Islet precursor cell (in vitro differentiated cells): Measurements from ENCODE around the gene KCNQ1OT1.
A peak's percentile ranks its signal among the peaks of the same experiment; 100 is the strongest.

Experiments
- DNase-seq: peaks from one replicate; pipeline ENCODE4 v3.0.0-alpha.2; 2018

The KCNQ1OT1 gene

DNA sequence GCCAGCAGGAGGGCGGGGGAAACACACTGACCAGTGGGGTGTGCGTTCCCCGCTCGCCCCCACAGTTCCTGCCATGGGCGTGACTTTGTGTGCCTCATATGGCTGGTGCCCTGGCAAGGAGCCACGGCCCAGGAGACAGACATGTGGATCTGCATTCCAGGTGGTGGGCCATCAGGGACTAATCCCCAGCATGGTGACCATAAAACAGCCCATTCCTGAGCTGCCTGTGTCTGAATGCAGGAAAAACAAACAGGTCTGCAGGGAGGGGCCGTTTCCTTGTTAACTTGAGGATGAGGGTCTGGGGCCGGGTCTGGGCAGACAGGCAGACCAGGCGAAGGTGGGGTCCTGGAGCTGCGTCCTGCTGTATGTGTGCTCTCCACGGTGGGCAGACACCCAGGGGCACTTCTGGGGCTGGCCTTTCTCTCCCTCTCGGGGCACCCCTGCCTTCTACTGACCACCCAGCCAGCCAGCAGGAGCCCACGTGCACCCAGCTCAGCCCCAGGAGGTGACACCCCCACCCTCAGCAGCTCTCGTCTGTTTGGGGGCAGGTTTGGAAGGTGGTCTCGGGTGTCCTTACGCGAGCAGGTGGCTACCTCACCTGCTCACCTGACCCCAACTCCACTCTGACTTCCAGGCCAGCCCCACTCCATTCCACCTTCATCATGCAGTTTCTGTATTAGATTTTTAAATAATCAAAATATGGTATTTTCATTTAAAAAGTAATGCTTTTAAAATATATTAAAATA, 120.3 kb downstream of the KCNQ1OT1 start:
- peak; percentile 66 for DNase-seq

GRCh38 chr11:2578929-2579270, 120.9 kb downstream of the KCNQ1OT1 start:
- DNase-seq = no peak

DNA sequence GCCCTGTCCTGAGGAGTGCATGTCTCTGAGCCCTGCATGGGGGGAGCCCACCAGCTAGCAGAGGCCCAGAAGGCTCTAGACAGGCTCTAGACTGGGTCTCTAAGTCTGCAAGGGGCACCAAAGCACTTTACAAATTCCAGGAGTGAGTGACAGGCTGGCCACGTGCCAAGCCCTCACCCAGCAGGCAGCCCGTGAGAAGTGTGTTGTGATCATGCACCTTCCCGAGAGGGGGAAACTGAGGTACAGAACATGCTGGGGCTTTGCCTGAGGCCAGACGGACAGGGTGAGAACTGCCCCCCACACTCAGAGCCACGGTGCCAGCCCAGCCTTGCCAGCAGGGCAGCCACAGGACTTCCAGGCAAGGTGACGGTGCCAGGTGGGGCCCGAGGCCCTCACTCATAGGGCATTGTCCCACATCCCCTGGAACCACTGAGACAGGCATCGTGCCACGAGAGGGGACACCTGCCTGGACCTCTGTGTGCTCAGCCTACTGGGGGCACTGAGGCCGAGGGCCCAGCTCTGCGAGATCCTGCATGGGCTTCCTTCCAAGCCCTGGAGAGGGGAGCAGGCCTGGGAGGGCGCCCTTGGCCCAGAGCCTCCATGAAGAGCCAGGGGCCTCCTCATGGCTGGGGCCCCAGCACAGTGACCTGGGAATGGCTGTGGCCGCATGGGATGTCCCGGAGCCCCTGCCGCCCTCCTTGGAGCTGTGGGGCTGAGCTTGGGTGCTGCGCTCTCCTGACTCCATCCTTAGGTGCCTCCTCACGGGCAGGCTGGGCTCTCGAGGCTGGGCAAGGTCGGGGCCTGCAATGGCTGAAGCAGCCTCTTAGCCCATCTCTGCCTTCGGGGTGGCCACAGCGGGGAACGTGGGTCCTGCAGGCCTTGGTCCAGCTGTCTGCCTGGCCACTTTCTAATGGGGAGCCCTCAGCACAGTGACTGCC, 121.5 kb downstream of the KCNQ1OT1 start:
- DNase-seq = peak; percentile 48

DNA sequence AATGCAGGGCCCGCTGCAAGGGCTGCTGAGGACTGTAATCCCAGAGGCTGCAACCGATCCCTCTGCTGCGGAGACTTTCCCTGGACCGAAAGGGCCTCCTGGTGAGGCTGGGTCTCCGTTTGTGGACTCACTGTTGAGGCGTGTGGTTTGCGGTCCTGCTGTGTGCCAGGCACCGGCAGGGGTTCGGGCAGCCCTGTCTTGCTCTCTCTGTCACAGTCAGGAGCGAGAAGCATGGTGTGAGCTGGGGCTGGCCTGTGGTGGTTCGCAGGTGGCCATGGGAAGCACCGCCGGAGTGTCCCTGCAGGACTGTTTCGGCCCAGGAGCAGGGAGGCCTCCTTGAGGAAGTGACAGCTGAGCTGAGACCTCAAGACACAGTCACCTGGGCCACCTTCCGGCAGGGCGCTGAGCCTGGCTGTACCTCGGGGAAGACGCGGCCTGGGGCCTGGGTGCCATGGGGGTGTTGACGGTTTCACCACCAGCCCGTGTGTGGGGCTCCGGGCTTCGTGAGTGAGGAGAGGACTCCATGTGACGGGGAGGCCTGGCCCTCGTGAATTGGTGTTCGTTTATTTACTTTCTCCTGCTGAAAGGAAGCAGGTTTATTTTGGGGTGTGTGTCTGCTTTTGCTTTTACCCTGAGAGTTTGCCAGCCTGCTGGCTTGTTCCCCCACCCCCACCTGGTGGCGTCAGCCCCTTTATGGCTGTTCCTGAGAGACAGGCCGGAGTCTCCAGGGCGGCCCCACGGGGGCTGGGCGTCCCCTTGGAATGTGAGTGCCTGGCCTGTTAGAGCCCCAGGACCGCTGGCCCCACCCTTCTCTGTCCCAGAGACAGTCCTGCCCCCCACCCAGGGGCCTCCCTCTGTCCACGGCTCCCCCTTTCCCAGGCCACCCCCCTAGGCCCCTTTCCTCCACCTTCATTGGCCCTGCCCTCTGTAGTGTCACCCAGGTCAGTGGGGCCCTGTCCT, 122.5 kb downstream of the KCNQ1OT1 start:
- DNase-seq = peak; percentile 54

DNA sequence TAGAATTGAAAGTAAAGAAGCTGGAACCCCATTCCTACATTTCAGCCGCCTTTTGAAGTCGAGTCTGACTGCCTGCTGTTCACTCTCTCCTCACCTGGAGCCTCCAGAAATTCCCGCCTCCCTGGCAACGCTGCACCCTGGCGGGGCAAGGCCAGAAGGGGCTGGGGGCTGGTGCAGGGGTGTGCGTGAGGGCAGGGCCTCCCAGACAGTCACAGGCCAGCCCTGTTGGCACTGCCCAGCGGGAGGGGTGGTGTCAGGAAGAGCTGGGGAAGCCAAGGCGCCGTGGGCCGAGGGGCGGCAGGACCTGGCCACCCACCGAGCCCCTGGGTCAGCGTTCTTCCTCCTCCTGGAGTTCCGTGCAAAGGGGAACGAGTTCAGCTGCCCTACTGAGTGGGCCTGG, 123.2 kb downstream of the KCNQ1OT1 start:
- DNase-seq = peak; percentile 47

GRCh38 chr11:2576111-2576510, 123.7 kb downstream of the KCNQ1OT1 start:
- peak; percentile 47 for DNase-seq

DNA sequence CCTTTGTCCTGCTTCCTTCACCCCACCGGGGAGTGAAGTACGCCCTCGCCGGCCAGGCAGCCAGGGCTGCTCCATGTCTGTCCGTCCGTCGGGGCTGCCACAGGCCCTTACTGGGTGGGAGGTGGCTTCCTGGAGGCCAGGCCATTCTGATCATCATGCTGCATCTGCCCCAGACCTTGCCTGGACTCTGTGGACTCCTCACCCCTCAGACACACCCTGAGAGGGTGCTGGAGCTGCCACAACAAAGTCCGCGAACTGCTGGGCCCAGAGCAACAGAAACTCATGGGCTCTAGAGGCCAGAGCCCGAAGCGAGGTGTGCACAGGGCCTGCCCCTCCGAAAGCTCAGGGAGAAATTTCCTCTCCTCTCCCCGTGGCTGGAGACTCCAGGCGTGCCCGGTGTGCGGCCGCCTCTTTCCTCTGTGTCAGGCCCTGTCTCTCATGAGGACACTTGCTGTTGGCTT, 124.2 kb downstream of the KCNQ1OT1 start:
- peak; percentile 38 for DNase-seq

DNA sequence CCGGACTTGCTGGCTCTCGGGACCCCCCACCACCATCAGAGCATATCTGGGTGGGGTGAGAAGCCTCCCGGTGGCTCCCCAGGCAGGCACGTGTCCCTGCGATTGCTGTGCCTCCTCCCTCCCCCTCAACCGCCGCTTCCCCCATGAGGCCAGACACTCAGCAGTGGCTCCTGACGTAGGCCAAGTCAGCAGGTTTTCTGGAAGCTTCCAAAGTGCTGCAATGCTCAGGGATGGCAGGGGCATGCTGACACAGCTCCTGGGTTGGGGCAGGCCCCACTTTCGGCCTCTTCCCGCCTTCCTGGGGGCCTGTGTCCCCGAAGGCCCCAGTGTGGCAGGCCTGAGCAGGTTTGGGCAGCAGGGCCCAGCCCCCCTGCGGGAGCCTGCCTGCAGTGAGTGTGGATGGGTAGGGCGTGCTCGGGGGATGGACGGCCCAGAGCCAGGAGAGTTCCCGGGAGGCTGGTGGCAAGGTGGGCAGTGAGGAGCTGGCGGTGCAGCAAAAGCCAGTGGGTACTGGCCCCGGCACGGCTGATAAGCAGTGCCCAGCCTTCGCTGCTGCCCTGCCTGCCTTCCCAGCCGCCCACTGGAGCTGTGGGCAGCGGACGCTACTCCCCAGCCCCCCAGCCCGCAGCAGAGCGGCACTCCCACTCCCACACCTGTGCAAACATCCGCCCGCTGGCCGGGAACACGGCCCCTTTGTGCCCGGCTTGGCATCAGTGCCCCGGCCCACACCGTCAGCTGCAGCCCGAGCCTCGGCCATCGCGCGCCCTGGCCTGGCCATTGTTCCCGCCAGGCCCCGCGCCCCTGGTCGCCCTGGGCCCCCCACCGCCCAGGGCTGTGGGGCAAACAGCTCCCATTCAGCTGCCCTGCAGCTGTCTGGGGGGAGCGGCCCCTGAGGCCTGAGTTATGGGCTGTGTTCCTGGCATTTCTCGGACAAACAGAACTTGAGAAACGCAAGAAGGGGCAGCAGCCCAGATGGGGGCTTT, 125.0 kb downstream of the KCNQ1OT1 start:
- DNase-seq = peak; percentile 52

- DNase-seq = no peak
Measured at GRCh38 chr11:2574043-2574552, 125.7 kb downstream of the KCNQ1OT1 start.

DNA sequence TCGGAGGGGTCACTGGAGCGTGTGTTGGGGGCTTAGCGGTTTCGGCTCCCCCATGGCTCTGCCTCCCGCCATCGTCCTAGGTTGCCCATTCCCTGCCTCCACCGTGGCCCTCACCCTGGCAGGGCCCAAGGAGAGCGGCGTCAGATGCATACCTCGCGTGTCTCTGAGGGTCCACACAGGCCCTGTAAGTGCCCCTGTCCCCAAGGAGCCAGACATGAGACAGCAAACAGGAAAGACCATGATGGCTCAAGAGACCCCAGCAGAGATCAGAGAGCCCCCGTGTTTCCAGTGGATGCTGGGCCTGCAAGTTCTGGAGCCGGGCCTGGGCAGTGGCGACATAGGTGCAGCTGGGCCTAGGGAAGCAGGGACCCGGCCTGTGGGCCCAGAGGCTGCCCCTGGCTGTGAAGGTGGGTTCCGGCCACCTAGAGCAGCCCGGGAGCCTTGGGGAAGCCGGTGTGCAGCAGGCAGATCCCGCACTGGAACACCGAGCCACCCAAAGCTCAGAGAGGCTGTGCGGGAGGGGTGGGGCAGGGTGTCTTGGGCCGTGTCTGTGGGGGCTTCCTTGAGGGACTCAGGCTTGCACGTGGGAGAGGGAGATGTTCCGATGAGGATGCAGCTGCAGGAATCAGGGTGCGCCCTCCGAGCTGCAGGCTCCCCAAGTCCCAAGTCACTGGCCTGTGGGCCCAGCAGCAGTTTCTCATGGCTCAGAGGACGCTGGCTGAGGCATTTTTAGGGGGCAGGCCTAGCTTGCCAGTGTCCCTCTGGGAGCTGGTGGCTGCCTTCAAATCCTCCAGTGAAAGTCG, 126.4 kb downstream of the KCNQ1OT1 start:
- DNase-seq = no peak

GRCh38 chr11:2572491-2573239, 127.1 kb downstream of the KCNQ1OT1 start:
- no peak for DNase-seq

- DNase-seq = no peak
Measured at GRCh38 chr11:2571598-2572281, 128.1 kb downstream of the KCNQ1OT1 start.

- DNase-seq = no peak
Measured at GRCh38 chr11:2570841-2571597, 128.8 kb downstream of the KCNQ1OT1 start.

DNA sequence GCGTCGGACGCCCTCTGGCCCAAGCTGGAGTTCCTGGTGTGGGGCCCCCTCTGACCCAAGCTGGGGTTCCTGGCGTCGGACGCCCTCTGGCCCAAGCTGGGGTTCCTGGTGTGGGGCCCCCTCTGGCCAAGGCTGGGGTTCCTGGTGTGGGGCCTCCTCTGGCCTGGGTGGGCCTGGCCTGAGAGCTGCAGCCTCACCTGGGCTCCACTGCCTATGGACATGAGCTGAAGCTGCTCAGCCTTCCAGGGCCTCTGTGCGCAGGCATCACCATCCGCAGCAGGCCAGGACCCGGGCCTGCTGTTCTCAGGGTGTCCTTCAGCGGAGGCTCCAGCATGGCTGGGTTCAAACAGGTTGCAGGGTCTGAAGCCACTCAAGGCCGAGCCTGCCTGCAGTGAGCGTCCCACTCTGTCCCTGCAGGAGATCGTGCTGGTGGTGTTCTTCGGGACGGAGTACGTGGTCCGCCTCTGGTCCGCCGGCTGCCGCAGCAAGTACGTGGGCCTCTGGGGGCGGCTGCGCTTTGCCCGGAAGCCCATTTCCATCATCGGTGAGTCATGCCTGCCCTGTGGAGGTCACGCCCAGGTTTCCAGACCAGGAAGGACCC, 129.5 kb downstream of the KCNQ1OT1 start:
- DNase-seq = no peak

DNA sequence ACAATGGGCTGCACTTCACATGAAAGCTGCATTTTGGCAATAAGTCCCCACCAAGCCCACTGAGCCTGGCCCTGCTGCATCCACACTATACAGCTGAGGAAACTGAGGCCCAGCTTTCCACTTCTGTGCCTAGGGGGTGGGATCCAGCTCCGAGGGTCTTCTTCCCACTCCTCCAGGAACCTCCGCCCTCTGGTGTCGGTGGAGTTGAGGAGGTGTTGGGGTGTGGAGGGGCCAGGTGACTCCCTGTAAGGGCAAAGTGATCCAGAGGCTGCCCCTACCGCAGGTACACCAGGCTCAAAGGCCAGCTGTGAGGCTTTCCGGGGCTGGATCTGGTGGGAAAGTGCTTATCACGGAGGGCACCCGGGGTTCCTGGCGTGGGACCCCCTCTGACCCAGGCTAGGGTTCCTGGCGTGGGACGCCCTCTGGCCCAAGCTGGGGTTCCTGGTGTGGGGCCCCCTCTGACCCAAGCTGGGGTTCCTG, 130.0 kb downstream of the KCNQ1OT1 start:
- no peak for DNase-seq

- DNase-seq = no peak
Measured at GRCh38 chr11:2569321-2569721, 130.5 kb downstream of the KCNQ1OT1 start.

DNA sequence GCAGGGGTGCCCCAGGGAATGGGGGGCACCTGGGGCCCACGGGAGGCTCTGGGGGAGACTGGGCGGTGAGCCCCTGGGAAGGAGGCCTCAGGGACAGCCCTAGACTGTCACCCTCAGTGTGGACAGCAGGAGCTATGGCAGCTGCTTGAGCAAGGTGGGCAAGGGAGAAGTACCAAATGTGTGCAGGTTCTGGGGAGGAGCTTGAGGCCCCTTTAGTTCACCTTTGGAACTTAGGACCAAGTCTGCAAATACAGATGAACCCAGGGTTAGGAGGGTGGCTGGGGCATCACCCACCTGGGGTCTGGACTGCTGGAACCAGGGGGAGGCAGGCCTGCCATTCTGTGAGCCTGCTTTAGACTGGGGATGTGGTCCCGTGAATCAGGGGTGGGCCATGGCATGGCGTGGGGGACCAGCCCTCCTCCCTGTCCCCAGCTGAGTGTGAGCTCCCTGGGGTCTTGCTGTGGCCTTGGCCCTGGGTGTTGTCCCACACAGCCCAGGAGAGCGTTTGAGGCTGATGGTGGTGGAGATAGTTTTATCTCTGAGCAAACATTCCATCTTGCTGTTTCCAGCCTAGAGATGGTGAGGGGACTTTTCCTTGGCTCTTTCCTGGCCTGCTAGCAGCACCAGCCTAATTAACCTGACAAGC, 132.6 kb downstream of the KCNQ1OT1 start:
- DNase-seq = peak; percentile 51
